HPDE6-E6E7 (cell line): Measurements from ENCODE around the gene RTN3.
"Not testable (repeated sequence)": the region's sequence is repeated elsewhere in the genome, so short reads cannot be mapped to it uniquely, and the experiment has no call there.

Experiments used
- DNase-seq: peaks from one replicate; pipeline ENCODE4 v3.0.0; 2011; ENCODE audit warnings: missing footprints; ENCODE audit errors: extremely low spot score

The RTN3 gene

GRCh38 chr11:63768237-63769041 lies 87.1 kb downstream of the RTN3 start, which contains the start of gene ZFTA:
Gene ZFTA (minus strand): TSS chr11:63768775. CDS start chr11:63768622, 153 bp downstream.
- DNase-seq, result peak; percentile 38

GRCh38 chr11:63769042-63769713 lies 87.9 kb downstream of the RTN3 start:
- no peak for DNase-seq

GRCh38 chr11:63769714-63770455 lies 88.6 kb downstream of the RTN3 start:
- DNase-seq, result no peak

- no peak for DNase-seq
Measured at GRCh38 chr11:63770763-63771162, 89.5 kb downstream of the RTN3 start.

- not testable (repeated sequence) for DNase-seq
Measured at GRCh38 chr11:63771741-63772318, 90.5 kb downstream of the RTN3 start.

- DNase-seq, result no peak
Measured at GRCh38 chr11:63775191-63775590, 93.9 kb downstream of the RTN3 start.

GRCh38 chr11:63779039-63779438 lies 97.7 kb downstream of the RTN3 start:
- DNase-seq, result no peak

- no peak for DNase-seq
Measured at GRCh38 chr11:63782749-63783148, 101.4 kb downstream of the RTN3 start.

- no peak for DNase-seq
Measured at GRCh38 chr11:63783925-63784592, 102.8 kb downstream of the RTN3 start.

- DNase-seq, result no peak
Measured at GRCh38 chr11:63785823-63786222, 104.5 kb downstream of the RTN3 start.

- no peak for DNase-seq
Measured at GRCh38 chr11:63791495-63792167, 110.3 kb downstream of the RTN3 start.

- no peak for DNase-seq
Measured at GRCh38 chr11:63793161-63793560, 111.9 kb downstream of the RTN3 start.

- DNase-seq, result no peak
Measured at GRCh38 chr11:63795066-63795465, 113.8 kb downstream of the RTN3 start.

GRCh38 chr11:63800921-63801320 lies 119.6 kb downstream of the RTN3 start:
- no peak for DNase-seq

- peak; percentile 65 for DNase-seq
Measured at GRCh38 chr11:63802637-63803414, 121.5 kb downstream of the RTN3 start.

GRCh38 chr11:63804259-63804658 lies 123.0 kb downstream of the RTN3 start:
- peak; percentile 43 for DNase-seq

- DNase-seq, result no peak
Measured at GRCh38 chr11:63805844-63806415, 124.6 kb downstream of the RTN3 start.
